DLD1 (cell line): ENCODE data around the gene ARHGAP33.

ENCODE experiments used
- in situ Hi-C: cut with HindIII; loops from 2 replicates; pipeline ENCODE4 v1.10.0; 2017; ENCODE audit warnings: low sequenced_read_pairs

Gene ARHGAP33

GRCh38 chr19:35740108-35740422, 35.3 kb upstream of the ARHGAP33 start:
- in situ Hi-C loops, result no loop called here

DNA sequence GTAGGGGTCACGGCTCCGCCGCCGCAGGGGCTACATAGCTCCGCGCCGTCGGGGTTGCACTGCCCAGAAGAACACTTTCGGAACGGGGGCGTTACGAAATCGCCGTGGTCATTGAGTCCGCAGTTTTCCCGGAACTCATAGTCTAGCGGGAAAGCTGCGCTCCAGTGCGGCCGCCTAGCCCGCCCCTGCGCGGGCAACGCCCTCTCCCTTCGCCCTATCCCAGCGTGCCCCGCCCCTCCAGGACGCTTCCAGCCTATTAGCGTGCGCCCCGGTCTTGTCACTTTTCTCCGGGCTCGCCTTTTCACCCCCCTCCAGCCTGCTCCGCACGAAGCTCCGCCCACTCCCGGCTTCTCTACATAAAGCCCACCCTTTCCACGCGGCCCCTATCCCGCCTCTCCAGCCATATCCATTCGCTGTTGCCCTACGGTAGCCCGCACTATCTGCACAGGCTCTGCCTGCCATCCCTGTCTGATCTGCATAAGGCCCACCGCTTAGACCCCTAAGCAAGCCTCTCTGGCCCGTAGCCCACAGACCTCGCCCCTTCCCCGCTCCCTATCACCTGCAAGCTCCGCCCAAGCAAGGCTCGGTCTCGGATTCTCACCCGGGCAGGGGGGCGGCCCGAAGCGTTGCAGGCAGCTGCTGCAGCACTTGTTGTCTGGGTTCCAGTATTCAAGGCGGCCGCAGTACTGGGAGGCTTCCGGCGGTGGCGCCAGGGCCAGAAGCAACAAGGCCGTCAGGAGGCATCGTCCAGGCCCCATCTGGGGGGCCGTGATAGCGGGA, 34.8 kb upstream of the ARHGAP33 start:
- in situ Hi-C loops, result no loop called here

DNA sequence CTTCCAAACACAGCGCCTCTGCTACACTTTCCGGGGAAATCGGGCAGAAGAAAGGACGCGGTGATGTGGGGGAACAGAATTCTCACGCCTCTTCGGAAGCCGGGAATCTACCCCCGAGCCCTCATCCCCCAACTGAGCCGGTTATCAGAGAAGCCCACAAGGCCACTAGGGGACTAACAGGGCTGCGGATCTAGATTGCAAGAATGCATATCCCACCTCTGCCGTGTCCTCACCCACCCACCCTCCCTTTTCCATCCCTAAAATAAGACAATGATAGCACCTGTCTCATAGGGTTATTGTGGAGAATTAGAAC, 34.2 kb upstream of the ARHGAP33 start:
- in situ Hi-C loops, result no loop called here

DNA sequence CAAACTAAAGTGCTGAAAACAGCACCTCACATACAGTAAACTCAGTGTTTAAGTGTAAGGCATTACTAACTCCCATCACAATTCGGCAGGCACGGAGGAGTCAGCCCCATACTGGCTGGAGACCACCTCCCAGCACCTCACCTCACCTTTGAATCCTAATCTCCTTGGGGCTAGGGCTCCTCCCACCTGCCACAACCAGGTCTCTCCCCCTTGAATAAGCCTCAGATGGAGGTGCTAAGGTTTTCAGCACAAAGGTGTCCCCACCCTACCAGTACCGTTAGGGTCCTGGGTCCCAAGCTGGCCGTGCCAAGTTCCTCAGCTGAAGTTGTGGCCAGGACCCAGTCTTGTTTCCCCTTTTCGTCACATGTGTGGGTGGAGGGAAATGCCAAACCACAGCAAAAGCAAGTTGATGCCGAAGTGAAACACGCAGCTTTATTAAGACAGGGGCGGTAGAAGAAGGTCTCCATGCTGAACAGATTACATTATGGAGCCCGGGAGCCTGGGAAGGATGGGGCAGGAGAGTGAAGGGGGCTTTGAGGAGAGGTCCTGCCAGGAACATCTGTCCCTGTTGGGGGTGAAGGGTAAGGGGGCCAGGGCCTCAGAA, 33.1 kb upstream of the ARHGAP33 start, which contains the start of gene IGFLR1:
Gene IGFLR1 (minus strand): TSS at position 332 of the 604 bp plus-strand sequence. CDS start 1,272 bp downstream, outside the sequence.
- in situ Hi-C loops, result no loop called here

- in situ Hi-C loops, result no loop called here
Measured at GRCh38 chr19:35743640-35744429, 31.5 kb upstream of the ARHGAP33 start.

DNA sequence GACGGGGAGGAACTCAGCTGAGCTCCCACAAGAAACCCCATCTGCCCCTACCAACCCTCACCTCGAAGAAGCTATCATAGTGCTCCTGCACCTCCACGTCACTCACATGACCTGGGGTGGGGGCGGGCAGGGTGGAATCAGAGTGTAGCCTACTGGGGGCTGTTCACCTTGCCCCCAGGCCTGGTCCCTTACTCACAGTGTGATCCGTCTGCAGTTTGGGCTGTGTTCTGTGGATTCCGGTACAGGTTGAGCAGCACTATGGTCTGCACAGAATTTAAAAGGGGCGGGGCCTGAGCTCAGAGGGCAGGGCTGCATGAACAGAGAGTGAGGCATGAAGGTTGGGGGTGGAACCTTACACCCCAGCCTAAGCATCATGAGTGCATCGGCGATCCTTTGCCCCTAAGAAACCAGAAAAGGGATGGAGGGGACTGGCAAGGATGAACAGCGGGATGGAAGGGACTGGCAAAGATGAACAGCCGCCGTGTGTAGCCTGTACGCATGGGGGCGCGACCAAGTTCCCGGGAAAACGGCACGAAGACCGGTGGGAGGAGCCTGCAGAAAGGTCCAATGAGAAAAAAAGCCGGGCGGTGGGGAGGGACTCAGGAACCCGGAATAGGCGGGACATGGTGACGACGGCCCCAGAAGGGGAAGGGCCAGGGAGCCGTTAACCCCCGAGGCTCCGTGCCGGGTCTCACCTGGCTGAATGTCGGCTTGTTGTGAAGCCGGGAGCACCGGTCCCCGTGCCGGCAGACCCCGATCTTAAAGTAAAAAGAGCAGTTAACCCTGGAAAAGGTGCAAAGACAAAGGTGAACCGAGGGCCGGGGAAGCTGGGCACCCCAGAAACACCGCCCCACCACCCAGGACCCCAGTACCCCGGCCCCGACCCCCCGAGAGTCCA, 30.7 kb upstream of the ARHGAP33 start:
- in situ Hi-C loops, result no loop called here

GRCh38 chr19:35745328-35746086, 29.9 kb upstream of the ARHGAP33 start, which contains the start of the genes PSENEN and U2AF1L4:
PSENEN (plus strand) TSS chr19:35745651; CDS start chr19:35745931, 280 bp downstream.
U2AF1L4 (minus strand) TSS chr19:35745418; CDS start chr19:35745391, 27 bp downstream.
- in situ Hi-C loops, result no loop called here

DNA sequence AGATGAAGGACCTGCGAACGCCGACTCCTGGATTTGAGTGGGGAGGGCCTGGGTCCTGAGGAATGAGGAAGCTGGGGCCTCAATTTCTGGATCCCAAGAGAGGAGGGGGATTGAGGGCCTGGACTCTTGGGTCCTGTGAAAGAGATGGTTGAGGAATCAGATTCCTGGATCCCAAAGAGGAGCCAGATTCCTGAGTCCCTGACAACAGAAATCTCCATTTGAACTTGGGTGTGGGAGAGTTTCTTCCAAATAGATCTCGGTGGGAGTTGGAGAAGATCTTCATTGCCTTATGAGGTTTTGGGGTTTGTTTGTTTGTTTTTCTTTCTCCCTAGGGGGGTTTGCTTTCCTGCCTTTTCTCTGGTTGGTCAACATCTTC, 29.3 kb upstream of the ARHGAP33 start:
- in situ Hi-C loops, result no loop called here

- in situ Hi-C loops, result no loop called here
Measured at GRCh38 chr19:35746531-35746930, 28.8 kb upstream of the ARHGAP33 start.

DNA sequence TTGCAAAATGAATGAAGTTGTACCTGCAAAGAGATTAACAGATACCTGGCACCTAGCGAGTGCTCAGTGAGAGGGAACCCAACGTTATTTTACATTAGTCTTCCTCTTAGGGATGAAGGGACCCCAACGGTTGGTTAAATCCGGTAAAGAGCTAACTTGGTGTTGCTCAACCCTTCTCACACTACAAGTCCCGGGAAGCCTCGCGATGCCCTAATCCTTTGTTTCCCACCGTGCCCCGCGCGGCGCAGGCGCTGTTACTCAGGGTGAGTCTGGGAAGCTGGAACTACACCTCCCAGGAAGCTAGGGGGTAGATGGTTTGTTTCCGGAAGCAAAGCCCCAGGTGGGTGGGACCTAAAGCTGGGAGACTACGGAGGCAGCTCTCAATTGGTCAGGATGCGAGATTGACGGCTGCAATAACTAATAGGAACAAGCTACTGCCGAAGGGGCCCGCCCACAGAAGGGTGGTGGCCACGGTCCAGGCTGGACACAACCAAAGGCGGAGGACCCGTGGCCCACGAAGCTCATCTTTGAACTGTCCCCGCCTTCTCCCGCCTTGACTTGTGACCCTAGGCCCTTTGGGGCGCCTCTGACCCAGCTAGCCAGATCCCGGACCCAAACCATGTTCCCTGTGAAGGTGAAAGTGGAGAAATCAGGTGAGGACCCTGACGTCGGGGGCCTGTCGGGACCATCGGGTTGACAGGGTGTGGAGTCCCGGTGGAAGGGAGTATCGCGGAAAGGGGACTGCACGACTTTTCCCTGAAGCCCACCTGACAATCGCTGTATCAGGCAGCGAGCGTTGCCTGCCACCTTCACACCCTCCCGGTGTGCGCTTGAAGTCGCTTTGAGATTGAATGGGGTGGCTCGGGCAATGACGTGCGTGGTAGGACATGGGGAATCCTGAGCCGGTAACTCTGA, 27.0 kb upstream of the ARHGAP33 start, which contains the start of gene LIN37:
Gene LIN37 (plus strand): TSS at position 471 of the 915 bp plus-strand sequence. CDS start 149 bp downstream, at position 620.
- in situ Hi-C loops, result no loop called here

DNA sequence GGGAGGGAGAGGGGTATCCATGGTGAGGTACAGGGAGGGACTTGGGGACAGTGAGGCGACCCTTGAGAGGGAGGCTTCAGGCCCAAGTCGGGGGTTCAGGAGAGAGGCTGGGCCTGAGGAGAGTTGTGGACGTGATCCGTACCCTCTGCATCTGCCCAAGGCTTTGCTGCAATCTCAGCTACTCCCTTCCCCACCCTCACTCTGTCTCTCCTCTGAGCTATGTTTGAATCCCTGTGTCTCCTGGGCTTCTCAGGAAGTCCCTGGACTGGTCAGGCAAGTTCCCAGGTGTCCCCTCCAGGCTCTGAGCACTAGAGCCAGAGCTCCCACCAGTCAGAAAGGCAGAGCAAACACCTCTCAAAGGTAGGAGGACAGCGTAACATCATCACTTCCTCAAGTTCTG, 25.2 kb upstream of the ARHGAP33 start:
- in situ Hi-C loops, result no loop called here

GRCh38 chr19:35751839-35752745, 23.3 kb upstream of the ARHGAP33 start:
- in situ Hi-C loops, result no loop called here

DNA sequence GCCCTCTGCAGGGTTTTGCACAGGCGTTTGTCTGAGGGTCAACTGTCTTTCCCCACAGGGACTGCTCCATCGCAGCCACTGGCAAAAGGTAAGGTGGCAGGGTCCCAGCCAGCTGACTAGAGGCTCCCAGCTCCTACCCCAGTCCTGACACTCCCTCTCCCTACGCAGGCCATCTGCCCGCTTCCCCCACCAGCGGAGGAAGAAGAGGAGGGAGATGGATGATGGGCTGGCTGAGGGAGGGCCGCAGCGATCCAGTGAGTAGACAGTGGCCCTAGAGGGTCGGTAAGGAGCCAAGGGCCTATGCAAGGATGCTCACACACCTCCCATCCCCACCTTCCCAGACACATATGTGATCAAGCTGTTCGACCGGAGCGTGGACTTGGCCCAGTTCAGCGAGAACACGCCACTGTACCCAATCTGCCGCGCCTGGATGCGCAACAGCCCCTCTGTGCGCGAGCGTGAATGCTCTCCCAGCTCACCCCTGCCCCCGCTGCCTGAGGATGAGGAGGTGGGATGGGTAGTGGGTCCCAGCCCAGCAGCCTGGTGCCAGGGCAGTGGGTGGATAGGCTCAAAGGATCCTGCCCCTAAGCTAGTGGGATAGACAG, 22.5 kb upstream of the ARHGAP33 start:
- in situ Hi-C loops, result no loop called here

- in situ Hi-C loops, result no loop called here
Measured at GRCh38 chr19:35753634-35754369, 21.6 kb upstream of the ARHGAP33 start.

- in situ Hi-C loops, result no loop called here
Measured at GRCh38 chr19:35754370-35755130, 20.8 kb upstream of the ARHGAP33 start.

GRCh38 chr19:35755131-35755549, 20.2 kb upstream of the ARHGAP33 start:
- in situ Hi-C loops, result no loop called here
